RKO (cell line): Measurements from ENCODE around the gene TRIM25.

Experiments used
- DNase-seq: peaks from one replicate; pipeline ENCODE4 v3.0.0-alpha.2; 2016; ENCODE audit warnings: low spot score

The TRIM25 gene

DNA sequence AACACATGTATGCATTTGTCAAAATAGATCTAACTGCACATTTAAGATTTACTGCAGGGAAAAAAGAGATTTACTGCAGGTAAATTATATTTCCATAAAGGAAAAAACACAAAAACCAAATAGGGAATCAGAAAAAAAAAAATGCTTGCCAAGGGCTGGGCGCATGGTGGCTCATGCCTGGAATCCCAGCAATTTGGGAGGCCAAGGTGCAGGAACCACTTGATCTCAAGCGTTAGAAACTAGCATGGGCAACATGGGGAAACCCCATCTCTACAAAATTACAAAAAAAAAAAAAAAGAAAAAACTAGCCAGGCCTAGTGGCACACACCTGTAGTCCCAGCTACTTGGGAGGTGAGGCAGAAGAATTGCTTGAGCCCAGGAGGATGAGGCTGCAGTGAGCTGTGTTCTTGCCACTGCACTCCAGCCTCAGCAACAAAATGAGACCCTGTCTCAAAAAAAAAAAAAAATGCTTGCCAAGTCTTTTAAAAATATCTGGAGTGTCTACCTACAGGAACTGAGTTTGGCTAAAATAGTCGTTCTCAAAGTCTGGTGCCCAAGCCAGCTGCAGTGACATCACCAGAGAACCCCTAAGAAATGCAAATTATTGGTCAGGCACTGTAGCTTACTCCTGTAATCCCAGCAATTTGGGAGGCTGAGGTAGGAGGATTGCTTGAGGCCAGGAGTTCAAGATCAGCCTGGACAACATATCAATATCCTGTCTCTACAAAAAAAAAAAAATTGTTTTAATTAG is 17.5 kb downstream of the TRIM25 start:
- no peak for DNase-seq

DNA sequence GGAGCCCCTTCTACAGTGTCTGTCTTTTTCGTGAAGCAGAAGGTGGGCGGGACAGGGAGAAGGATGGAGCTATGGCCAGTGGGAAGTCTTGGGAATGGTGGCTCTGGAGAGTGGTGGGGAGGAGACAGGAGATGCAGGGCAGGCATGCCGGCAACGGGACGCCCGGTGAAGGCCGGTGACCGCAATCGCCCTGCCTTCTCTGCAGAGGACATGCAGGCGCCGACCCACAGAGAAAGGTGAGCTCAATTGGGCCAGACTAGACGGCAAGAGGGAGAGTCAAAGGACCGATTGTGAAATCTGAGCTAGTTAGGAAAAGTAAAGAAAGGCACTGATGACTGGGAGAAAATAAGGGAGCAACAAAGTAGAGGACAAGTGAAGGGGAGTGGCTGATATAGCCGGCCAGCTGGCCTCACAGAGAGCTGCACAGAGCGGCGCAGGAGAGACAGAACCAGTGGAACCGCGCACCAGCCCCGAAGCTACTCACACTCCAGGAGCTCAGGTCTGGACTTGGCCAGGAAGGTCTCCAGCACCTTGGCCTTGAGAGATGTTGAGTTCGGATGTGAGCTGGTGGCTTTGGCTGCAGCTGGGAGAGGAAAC is 18.9 kb downstream of the TRIM25 start:
- no peak for DNase-seq

DNA sequence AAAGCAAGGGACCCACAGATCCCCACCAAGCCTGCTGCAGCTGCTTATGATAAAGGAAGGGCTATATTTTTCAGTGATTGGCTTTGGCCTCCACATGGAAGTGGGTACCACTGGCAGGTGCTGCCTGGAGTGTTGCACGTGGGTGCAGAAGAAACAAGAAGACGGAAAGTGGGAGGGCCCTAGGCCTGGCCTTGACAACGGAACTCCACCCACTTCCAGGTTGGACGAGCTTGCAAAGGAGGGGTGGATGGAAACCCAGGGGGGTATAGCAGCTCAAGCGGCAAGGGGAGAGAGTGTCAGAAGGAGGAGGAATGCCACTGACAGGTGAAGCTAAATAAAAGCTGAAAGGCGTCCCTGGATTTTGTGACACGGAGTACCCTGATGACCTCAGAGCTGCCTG is 20.3 kb downstream of the TRIM25 start:
- DNase-seq, result no peak

DNA sequence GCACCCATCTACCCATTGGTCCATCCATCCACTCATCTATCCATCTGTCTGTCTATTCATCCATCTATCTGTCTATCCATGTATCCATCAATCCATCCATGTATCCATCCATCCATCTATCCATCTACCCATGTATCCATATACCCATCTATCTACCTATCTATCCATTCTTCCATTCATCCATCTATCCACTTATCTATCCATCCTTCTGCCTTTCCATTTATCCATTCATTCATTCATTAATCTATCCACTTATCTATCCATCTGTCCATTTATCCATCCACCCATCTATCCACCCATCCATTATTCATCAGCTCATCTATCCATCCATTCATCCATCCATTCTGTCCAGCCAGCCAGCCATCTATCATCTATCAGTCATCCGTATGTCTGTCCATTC is 21.5 kb downstream of the TRIM25 start:
- DNase-seq, result no peak

DNA sequence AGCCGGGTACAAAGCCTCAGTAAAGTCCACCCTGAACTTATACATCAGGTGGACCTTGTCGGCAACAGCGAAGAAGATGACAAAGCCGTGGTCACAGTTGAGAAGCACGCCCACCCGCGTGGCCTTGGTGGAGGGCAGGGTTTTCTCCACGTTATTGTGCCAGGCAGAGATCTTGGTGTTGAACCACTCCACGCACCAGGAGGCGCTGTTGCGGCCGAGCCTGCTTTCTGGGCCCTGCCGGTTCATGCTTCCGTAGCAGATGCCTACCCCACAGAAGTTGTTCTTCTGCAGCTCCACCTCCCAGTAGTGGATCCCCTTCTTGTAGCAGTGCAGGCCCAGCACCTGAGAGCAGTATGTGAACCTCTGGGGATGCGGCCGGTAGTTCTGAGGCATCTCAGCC is 22.1 kb downstream of the TRIM25 start:
- no peak for DNase-seq

DNA sequence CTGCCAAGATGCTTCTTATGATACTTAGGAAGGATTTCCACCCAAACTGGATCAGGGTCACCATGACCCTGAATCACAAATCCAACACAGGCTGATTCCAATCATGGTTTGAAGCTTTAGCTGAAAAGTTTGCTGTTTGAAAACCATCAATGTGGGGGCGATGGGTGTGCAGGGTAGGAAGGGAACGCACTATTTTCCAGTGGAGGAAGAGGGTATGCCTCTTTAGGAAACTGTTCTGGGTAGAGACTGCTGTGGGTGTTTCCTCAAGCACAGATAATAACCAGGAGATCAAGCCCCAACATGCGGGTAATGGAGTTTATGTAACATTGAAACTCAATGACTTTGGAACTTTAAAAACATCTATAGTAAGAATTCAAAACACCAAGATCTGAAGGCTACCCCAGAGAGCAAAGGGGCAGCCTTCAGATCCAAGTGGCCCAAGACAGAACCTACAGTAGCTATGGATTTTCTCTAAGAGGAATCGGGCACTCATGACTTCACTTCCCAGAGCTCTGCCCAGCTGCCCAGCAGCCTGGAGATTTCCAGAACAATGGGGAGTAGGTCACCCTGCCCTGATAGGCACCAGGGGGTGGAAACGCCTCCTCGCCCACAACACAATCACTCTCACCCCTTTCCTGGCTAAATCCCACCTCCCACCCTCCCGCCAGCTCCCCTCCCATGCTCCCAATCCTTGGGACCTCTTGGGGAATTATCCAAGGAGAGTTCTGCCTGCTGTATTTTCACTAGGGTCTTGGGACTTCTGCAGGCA is 22.8 kb downstream of the TRIM25 start:
- DNase-seq, result no peak

DNA sequence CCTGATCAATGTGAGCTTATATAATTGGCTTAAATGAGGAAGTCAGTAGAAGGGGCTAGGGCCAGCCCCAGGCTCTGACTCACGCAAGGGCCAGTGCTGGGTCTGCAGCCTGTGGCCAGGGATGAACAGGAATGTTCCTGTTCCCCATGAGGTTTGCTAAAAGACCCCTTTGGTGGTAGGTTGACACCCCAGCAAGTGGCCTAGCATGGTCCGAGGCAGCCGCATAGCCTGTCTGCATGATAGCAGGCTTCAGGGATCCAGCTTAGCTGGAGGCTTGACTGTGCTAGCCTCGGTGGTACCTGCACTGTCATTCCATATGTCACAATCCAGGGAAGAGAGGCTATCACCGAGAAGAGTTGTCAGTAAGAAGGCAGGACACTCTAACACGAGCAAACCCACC is 23.5 kb downstream of the TRIM25 start:
- no peak for DNase-seq

DNA sequence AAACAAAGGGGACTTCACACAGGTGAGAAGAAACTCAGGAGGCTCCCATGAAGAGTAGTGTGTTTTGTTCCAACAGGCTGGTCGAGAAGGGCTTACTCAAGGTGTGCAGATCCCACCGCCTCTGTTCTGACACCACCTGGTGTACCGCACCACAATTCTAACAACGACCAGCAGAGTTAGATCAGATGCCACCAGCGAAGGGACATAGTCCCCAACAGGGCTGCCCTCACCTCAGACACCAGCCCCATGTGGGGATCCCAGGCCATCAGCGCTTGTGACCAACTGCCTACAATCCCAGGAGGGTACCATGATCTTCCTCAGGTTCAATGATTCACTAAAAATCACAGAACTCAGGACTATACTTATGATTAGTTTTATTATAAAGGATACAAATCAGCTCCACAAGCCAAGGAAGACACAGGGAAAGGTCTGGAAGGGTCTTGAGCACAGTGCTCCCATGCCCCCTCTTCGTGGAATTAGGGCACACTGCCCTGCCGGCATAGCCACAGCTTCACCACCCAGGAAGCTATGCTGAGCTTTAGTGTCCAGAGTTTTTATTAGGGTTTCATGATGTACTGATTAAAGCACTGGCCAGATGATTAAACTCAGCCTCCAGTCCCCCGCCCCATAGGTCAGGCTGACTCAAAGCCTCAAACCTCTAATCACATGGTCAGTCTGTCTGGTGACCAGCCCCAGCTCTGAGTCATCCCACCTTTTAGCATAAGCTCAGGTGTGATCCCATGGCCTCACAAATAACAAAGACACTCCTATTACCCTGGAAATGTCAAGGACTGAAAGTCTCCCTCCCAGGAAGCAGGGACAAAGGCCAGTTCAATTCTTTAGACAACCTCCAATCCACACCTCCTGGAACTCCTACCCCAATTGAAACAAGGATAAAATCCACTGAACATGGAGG is 26.0 kb downstream of the TRIM25 start:
- DNase-seq, result no peak

DNA sequence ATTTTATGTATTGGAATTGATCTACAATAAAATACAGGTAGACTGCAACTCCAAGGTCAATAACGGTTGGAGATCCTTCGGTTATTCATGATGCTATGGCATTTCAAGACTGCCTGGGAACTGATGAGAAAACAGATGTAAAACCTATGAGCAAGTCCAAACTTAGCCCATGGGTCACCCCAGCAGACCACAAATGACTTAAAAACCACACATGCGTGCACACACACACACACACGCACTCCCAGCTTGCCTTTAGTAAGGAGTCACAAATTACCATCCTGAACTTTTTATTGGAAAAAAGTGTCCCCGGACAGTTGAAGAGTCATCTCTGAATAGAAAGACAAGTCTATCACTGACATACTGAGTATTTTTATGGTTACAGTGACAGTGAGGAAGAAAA is 26.7 kb downstream of the TRIM25 start:
- no peak for DNase-seq

DNA sequence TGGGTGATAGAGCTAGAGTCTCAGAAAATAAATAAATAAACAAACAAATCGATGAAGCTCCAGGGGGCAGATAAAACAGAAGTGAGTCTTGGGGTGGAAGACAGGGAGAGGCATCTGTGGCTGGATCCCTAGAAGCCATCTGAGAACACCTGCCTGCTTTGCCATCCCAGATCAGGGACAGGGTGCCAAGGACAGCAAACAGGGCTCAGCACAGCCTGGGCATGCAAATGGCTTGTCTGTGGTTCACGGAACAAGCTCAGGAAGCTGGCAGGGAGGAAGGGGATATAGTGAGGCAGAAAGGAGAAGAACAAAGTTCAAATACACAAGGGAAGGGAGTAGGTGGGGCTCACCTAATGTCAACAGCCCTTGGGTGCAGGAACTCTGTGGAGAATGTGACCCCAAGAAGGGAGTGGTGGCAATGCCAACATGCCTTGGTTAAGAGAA is 27.5 kb downstream of the TRIM25 start:
- DNase-seq, result no peak

DNA sequence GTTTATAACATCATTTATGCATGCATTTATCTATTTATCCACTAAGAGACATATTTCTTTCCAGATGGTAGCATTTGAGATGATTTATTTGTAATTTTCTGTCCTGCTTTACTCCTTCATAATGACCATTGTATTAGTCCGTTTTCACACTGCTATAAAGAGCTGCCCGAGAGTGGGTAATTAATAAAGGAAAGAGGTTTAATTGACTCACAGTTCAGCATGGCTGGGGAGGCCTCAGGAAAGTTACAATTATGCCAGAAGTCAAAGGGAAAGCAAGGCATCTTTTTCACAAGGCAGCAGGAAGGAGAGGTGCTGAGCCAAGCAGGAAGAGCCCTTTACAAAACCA is 28.6 kb downstream of the TRIM25 start:
- no peak for DNase-seq

DNA sequence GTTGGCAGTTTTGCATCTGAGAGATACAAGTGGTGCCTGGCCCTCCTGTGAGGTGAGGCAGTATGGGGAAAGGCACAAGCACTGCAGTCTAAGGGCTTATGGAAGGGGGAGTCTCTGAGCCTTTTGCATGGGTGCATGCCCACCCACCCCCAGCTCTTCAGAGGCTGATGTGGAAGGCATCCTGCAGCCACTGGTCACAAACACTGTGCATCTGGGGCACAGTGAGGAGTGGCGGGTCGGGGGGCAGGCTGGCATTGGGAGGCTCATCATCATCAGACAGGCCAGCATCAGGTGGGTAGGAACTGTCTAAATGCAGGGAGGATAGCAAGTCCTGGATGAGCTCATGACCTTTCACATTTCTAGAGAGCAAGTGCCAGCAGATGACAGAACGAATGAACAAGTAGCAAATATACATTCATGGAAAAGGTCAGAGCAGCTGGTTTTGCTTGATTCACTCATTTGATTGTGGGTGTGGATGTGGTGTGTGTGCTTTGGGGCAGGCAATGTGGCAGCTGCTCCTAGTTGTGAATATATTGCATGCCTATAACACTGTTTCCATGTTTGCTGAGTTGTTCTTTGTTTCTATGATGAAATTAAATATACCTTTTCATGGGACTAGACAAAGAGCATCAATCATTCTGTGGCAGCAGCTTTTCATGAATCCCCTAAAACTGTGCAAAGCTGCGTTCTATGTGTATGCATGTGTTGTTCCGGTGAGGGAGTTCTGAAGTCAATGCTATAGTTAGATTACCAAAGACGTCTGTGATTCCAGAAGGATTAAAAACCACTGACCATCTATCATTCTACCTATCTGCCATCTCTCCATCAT is 29.2 kb downstream of the TRIM25 start:
- no peak for DNase-seq

DNA sequence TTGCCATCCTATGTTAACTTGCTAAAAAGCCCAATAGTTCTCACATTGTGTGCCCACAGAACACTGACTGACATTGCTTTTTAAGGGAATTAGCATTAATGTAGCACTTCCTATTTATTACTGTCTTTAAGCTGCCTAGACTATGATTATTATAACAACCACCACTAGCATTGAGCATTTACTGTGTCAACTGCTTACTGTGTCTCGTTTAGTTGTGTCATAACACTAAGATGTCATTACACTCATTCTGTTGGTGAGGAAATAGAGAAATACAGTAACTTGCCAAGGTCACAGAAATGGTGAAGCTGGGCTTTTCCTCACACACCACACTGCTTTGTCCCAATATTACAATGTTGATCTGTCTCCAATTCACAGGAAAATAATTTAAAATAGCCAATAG is 30.2 kb downstream of the TRIM25 start:
- DNase-seq, result no peak

DNA sequence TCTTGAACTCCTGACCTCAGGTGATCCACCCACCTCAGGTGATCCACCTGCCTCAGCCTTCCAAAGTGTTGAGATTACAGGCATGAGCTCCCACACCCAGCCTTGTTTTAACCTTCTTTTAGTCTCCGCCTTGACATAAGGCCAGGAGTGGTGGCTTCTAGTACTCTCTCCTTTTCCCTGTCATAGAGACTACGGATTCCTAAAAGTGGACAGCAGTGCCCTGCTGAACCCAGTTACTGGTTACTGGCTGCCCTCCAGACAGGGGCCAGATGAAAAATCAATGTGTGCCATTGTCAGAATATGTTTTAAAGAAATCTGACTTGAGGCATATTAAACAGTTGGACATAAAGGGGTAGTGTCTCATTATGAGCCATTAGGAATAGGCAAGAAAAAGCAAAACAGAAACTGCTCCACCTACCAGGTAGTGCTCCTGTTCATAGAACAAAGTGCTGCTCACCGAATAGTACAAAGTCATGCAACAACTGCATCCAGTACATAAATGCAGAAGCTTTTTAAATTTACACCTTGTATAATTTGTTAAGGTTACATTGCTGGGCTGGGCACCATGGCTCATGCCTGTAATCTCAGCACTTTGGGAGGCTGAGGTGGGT is 32.1 kb downstream of the TRIM25 start:
- no peak for DNase-seq

DNA sequence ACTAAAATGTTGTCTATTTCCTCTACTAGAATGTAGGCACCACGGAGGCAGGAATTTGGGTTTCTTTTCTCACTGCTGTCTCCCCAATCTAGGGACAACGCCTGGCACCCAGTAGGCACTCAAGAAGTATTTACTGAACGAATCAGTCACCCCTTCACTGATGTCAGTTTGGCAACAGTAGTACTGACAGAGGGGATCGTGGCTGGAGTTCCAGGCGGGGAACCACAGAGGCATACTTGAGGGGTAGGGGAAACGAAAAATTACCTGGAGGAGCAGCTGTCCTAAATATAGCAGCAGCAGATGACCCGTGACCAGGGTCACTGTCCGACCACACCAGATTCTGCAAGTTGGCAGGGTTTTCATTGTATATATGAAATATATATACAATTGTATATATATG is 33.3 kb downstream of the TRIM25 start:
- no peak for DNase-seq

DNA sequence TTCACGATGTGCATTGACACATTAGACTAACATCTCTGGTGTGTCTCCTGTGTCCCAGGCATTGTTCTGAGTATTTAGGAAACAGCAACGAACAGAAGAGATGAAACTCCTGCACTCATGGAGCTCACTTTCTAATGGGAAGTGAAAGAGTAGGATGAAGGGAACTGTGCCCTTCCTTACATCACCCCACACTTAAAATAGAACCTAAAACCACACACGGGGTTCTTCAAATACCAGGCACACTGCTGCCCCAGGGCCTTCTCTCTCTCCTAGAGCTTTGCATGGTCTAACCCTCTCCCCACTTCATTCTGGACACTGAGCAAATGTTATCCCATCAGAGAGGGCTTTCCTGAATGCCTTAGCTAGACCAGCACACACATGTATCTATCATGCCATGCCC is 33.7 kb downstream of the TRIM25 start:
- DNase-seq, result no peak

DNA sequence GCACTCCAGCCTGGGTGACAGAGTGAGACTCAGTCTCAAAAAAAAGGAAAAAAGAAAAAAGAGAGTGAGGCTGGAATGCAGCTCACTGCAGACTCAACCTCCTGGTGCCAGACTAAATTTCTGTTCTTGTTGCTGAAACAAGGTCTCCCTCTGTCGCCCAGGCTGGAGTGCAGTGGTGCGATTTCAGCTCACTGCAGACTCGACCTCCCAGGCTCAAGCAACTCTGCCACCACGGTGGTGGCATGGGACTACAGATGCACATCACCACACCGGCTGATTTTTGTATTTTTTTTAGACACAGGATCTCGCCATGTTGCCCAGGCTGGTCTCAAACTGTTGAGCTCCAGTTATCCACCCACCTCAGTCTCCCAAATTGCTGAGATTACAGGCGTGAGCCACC is 34.6 kb downstream of the TRIM25 start:
- DNase-seq, result no peak

DNA sequence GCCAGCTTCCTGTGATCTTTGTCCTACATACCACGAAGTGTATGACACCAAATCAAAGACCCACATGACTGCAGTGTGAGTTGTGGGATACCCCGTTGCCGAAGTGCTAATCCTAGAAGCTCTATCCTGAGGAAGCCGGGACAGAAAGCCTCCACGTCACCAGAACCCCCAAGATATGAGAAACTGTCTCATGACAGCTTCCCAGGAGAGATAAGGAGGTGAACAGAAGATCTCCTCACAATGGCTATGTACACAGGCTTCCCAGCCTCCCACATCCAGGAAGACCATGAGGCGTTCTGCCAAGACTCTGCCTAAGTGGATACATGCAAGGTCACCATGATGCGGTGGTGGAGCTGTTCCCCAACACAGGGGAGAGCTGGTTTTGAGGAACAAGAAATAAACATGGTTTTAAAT is 37.1 kb downstream of the TRIM25 start:
- DNase-seq, result no peak

DNA sequence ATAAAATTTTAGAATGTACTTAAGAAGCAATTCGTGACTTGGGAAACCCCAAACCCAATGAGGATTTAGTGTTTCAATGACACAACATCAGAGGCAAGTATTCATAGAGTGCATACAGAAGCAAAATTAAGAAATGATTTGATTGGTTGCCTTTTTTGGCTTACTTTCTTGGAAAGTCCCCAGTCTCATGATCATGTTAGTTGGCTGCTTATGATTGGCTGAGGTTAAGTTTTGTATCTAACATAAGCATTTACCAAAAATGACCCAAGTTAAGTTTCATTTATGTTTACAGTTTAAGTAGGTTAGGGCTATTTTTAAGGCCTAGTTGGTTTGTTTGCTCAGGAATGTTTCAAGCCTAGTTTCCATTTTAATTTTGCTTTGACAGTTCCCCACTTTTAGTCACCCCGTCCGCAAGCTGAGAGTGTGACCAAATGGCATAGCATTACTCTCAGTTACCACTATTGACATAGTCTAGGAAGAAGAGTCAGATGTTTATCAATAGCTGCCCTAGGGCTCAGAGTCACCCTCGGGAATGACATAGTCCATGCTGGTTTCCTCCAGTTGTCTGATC is 43.7 kb downstream of the TRIM25 start:
- no peak for DNase-seq

DNA sequence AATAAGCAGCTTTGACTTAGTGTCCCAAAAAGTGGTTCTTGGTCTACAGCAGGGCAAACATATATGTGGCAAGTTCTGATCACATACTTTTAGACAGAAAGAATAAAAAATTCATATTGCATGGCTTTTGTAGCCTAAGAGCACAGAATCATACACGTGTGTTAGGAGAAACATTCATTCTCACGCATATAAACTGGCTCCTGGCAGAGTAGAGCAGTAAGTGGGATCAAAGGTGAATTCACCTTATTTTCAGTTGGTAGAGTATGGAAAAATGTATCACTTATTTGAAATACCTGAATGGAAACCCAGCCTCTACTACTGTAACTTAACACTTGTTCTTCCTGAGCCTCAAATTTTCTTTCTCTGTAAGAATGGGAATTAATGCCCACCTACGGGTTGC is 45.1 kb downstream of the TRIM25 start:
- no peak for DNase-seq

DNA sequence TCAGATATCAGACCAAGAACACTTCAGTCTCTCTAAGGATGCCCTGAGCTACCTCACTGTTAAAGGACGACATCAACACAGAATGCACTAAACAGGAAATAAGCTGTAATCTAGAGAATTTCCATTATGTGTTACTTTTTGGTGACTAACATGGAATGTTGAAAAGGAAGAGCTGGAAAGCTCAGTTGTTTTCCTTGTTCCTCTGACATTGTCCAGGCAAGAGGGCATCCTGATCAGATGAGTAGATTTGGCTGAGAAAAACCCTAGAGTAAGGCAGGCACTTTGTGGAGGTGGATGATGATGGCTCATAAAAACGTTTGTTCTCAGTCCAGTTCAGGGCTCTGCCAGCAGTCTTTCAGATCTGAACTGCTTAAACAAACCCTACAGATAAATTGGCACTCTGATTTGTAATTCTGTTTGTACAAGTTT is 45.9 kb downstream of the TRIM25 start:
- DNase-seq, result peak; percentile 17
